ENCODE measurements around the gene SLIT3. TPM values are rescaled to one million over a fixed set of nuclear protein-coding genes. Genes with fewer than 3 reads are reported as not detected.

SLIT3 gene
- total RNA-seq, 2 experiments from 2014 or later: not detected

DNA sequence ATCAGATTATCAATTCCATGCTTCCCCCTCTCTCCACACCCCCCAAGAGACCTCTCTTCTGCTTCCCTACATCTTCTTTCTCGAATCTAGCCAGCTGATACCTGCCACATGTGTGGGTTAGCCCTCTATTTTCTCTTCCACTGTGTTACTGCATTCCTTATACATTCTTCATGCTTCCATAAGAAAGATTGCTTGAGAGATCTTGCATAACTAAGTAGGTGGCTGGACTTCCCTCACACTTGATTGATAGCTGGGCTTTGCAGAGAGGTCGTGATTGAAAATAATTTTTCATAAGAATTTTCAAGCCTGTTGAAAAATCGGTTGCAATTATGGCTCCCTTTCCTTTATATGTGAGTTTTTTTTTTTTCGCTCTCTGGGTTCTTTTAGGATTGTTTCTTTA, 688.8 kb downstream of the SLIT3 start:
- POLR2A ChIA-PET: no interaction called here

More for the DNA sequence above, 688.8 kb downstream of the SLIT3 start:
- H3K27me3 Mint-ChIP-seq: no peaks in the 10 kb centered on the region
- CTCF ChIA-PET: no interaction called here
- H3K27ac Mint-ChIP-seq: no peak overlapping the region
- peaks cover 10% of the 10 kb centered on the region for H3K4me1 Mint-ChIP-seq (ENCODE audit: low read depth)
- H3K36me3 Mint-ChIP-seq (ENCODE audit: low read depth): no peaks in the 10 kb centered on the region
- no peak for ATAC-seq (ENCODE audit: poor library complexity)
- Histone ChIP-seq H3K4me3 (ENCODE audit: low read length) (no peak overlapping the region), H3K27me3 (ENCODE audit: control insufficient read depth in 1 of 2, insufficient read depth in 2 of 2, low read length in 2 of 2) (no peaks in the 10 kb centered on the region), H3K36me3 (ENCODE audit: insufficient read depth, low read length) (no peaks in the 10 kb centered on the region), H3K9me3 (ENCODE audit: control insufficient read depth in 1 of 2, insufficient read depth in 1 of 2, low read length in 2 of 2) (peaks cover 0 to 6% of the 10 kb centered on the region in 2 experiments), H3K27ac (ENCODE audit: low read depth in 1 of 2, low read length in 2 of 2) (no peak overlapping the region), H3K4me1 (ENCODE audit: insufficient read depth, low read length) (peaks cover 6% of the 10 kb centered on the region)
- intact Hi-C loops (cut with DNase I, micrococcal nuclease): no loop called here
- TF ChIP-seq, protein P1, sequence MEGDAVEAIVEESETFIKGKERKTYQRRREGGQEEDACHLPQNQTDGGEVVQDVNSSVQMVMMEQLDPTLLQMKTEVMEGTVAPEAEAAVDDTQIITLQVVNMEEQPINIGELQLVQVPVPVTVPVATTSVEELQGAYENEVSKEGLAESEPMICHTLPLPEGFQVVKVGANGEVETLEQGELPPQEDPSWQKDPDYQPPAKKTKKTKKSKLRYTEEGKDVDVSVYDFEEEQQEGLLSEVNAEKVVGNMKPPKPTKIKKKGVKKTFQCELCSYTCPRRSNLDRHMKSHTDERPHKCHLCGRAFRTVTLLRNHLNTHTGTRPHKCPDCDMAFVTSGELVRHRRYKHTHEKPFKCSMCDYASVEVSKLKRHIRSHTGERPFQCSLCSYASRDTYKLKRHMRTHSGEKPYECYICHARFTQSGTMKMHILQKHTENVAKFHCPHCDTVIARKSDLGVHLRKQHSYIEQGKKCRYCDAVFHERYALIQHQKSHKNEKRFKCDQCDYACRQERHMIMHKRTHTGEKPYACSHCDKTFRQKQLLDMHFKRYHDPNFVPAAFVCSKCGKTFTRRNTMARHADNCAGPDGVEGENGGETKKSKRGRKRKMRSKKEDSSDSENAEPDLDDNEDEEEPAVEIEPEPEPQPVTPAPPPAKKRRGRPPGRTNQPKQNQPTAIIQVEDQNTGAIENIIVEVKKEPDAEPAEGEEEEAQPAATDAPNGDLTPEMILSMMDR (IDR thresholded peaks at IDR 0.05): no peak
- DNase-seq: no peak
- no peak overlapping the region for H3K4me3 Mint-ChIP-seq
- H3K9me3 Mint-ChIP-seq: peaks cover 6% of the 10 kb centered on the region

Small RNAs within 50 kb of the gene (microRNA-seq; reads per million reads assigned to microRNA genes)
- gene MIR218-2 (ENCODE audit: borderline microRNAs expressed, borderline replicate concordance) (not detected), gene MIR585 (ENCODE audit: borderline microRNAs expressed, borderline replicate concordance) (not detected)
